Measurements from ENCODE around the gene ANO3. TPM values are rescaled to one million over a fixed set of nuclear protein-coding genes. Genes with fewer than 3 reads are reported as not detected.

Gene ANO3
- total and polyA plus RNA-seq, 2 of the 8 experiments (the other 6 are each of a cell fraction or from before 2014, with no cell fraction given) = not detected

- H2BK20ac ChIP-seq (ENCODE audit: low read length) = no peak overlapping the region
- no peak overlapping the region for H2AFZ ChIP-seq (ENCODE audit: low read length)
- H3K4me3 ChIP-seq (ENCODE audit: extremely low read depth in 1 of 4, insufficient read depth in 2 of 4, low read depth in 3 of 4, low read length in 4 of 4) = no peak overlapping the region
- no peak overlapping the region for H2BK12ac ChIP-seq (ENCODE audit: low read depth, low read length)
- no peaks in the 10 kb centered on the region for H3K36me3 ChIP-seq (ENCODE audit: control insufficient read depth in 2 of 4, insufficient read depth in 4 of 4, low read length in 3 of 4)
- no peaks in the 10 kb centered on the region for H3K79me1 ChIP-seq (ENCODE audit: low read depth, low read length)
- H3K23me2 ChIP-seq (ENCODE audit: low read depth, low read length) = no peaks in the 10 kb centered on the region
- H2BK5ac ChIP-seq (ENCODE audit: low read depth, low read length) = no peak overlapping the region
- no peak overlapping the region for H3K23ac ChIP-seq (ENCODE audit: insufficient read length)
- no peak overlapping the region for H2BK15ac ChIP-seq (ENCODE audit: low read length)
- H2BK120ac ChIP-seq (replicated peaks; ENCODE audit: low read depth, low read length) = no peak overlapping the region
- no peak overlapping the region for H3K4me2 ChIP-seq (ENCODE audit: insufficient read depth in 1 of 2, low read depth in 2 of 2, low read length in 2 of 2)
- H3K4me1 ChIP-seq (replicated peaks in 1 of 4; ENCODE audit: control insufficient read depth in 3 of 4, insufficient read depth in 4 of 4, low read length in 3 of 4) = no peaks in the 10 kb centered on the region
- no peak overlapping the region for H3K27ac ChIP-seq (ENCODE audit: low read depth, low read length)
- no peak overlapping the region for H2AK5ac ChIP-seq (ENCODE audit: low read depth, low read length)
- H3K79me2 ChIP-seq (ENCODE audit: control insufficient read depth in 1 of 2, insufficient read depth in 2 of 2, low read length in 2 of 2) = no peaks in the 10 kb centered on the region
- POLR2A ChIA-PET (ENCODE audit: partially characterized antibody) = no interaction called here
- no peak overlapping the region for H3K56ac ChIP-seq (replicated peaks; ENCODE audit: insufficient read length, low read depth, low read length)
- H3K9ac ChIP-seq (replicated peaks in 1 of 4; ENCODE audit: extremely low read depth in 1 of 4, low read depth in 3 of 4, low read length in 3 of 4) = no peak overlapping the region
- no peak overlapping the region for H3K4ac ChIP-seq (replicated peaks; ENCODE audit: insufficient read length, low read depth, low read length)
- H4K8ac ChIP-seq (ENCODE audit: extremely low read depth, insufficient read depth, low read length) = no peak overlapping the region
- H4K5ac ChIP-seq (ENCODE audit: insufficient read length, low read depth, low read length) = no peak overlapping the region
- CTCF ChIA-PET (ENCODE audit: partially characterized antibody) = no interaction called here
- H3K9me3 ChIP-seq (ENCODE audit: insufficient read depth in 2 of 2, low read depth in 1 of 2, low read length in 1 of 2) = no peaks in the 10 kb centered on the region
- H4K20me1 ChIP-seq (replicated peaks in 1 of 2; ENCODE audit: control insufficient read depth in 1 of 2, insufficient read depth in 2 of 2, low read length in 2 of 2) = no peaks in the 10 kb centered on the region
- H4K91ac ChIP-seq (replicated peaks; ENCODE audit: insufficient read length, low read length) = no peak overlapping the region
- H3K27me3 ChIP-seq (replicated peaks in 1 of 4; ENCODE audit: control insufficient read depth in 3 of 4, extremely low read depth in 1 of 4, insufficient read depth in 3 of 4, low read length in 3 of 4) = no peaks in the 10 kb centered on the region
- FAIRE-seq = no peak
- WGBS, 2 experiments (ENCODE audit: extremely low coverage in 1 of 2, insufficient coverage in 1 of 2, insufficient read length in 1 of 2, insufficient replicate concordance in 2 of 2, low coverage in 1 of 2, low lambda C conversion rate in 2 of 2, missing lambda C conversion rate in 1 of 2) = 58% methylated on average over 2 of the region's 2 CpGs; no CpG with 5 or more reads in 1 of the 2 experiments
- no peak overlapping the region for H3K18ac ChIP-seq (ENCODE audit: extremely low read depth, low read length)
- H3K14ac ChIP-seq (ENCODE audit: insufficient read length) = no peak overlapping the region
- DNase-seq (ENCODE audit: low read depth in 1 of 2, low spot score in 2 of 2) = no peak
- TF ChIP-seq CEBPB (IDR thresholded peaks at IDR 0.05; ENCODE audit: low read depth, low read length) (no peak), KDM1A (IDR thresholded peaks at IDR 0.05; ENCODE audit: borderline replicate concordance, low read length) (no peak)
Measured at GRCh38 chr11:26632691-26633159, 300.8 kb downstream of the ANO3 start.
